H9 (cell line): Measurements from ENCODE around the gene SLC45A1. TPM values are rescaled to one million over a fixed set of nuclear protein-coding genes. Genes with fewer than 3 reads are reported as not detected.

ENCODE experiments used
- DNase-seq: peaks from one replicate; pipeline ENCODE4 v3.0.0-alpha.2; 2017
- H2AFZ ChIP-seq: one replicate; pipeline ENCODE4 v1.6.1; 2013; ENCODE audit warnings: mild to moderate bottlenecking, low read length, control low read depth, moderate library complexity
- H2AK5ac ChIP-seq: 2 replicates; pipeline ENCODE4 v1.6.1; 2013; ENCODE audit warnings: low read length, control low read depth, mixed read lengths; ENCODE audit not compliant: insufficient read length
- H2BK120ac ChIP-seq: one replicate; pipeline ENCODE4 v1.6.1; 2013; ENCODE audit warnings: low read depth, mild to moderate bottlenecking, low read length, control low read depth, inconsistent platforms; ENCODE audit not compliant: poor library complexity, severe bottlenecking
- H2BK12ac ChIP-seq: 2 replicates; pipeline ENCODE4 v1.6.1; 2013; ENCODE audit warnings: low read length, control low read depth, mixed read lengths, low read depth; ENCODE audit not compliant: insufficient read length
- H2BK15ac ChIP-seq: 2 replicates; pipeline ENCODE4 v1.6.1; 2013; ENCODE audit warnings: low read depth, low read length, control low read depth
- H2BK20ac ChIP-seq: one replicate; pipeline ENCODE4 v1.6.1; 2013; ENCODE audit warnings: low read depth, mild to moderate bottlenecking, low read length, control low read depth, inconsistent platforms; ENCODE audit not compliant: poor library complexity, severe bottlenecking
- H2BK5ac ChIP-seq: 2 replicates; pipeline ENCODE4 v1.6.1; 2013; ENCODE audit warnings: low read length, control low read depth, mixed read lengths; ENCODE audit not compliant: insufficient read length
- H3K14ac ChIP-seq: 2 replicates; pipeline ENCODE4 v1.6.1; 2013; ENCODE audit warnings: low read length, control low read depth; ENCODE audit not compliant: insufficient read depth
- H3K18ac ChIP-seq: 2 replicates; pipeline ENCODE4 v1.6.1; 2013; ENCODE audit warnings: low read depth, mild to moderate bottlenecking, mixed read lengths, low read length, control low read depth; ENCODE audit not compliant: insufficient read length
- H3K23ac ChIP-seq: 2 replicates; pipeline ENCODE4 v1.6.1; 2013; ENCODE audit warnings: low read length, control low read depth, mixed read lengths, low read depth; ENCODE audit not compliant: insufficient read length
- H3K23me2 ChIP-seq: 2 replicates; pipeline ENCODE4 v1.6.1; 2013; ENCODE audit warnings: low read depth, mild to moderate bottlenecking, mixed read lengths, low read length, control low read depth; ENCODE audit not compliant: insufficient read length, poor library complexity, severe bottlenecking
- H3K27ac ChIP-seq: 2 replicates; pipeline ENCODE4 v1.5.1; 2013; ENCODE audit warnings: low read length, control low read depth, mixed read lengths, low read depth; ENCODE audit not compliant: insufficient read length
- H3K27me3 ChIP-seq: 2 replicates; pipeline ENCODE4 v1.6.1; 2013; ENCODE audit warnings: low read length, control low read depth, inconsistent platforms; ENCODE audit not compliant: insufficient read depth
- H3K4ac ChIP-seq: 2 replicates; pipeline ENCODE4 v1.6.1; 2013; ENCODE audit warnings: low read depth, mild to moderate bottlenecking, control low read depth, inconsistent platforms, low read length, moderate library complexity
- H3K4me1 ChIP-seq: 2 replicates; pipeline ENCODE4 v1.6.1; 2013; ENCODE audit warnings: low read length, control low read depth, inconsistent platforms; ENCODE audit not compliant: insufficient read depth
- H3K4me2 ChIP-seq: 2 replicates; pipeline ENCODE4 v1.6.1; 2013; ENCODE audit warnings: low read length, control low read depth, mixed read lengths; ENCODE audit not compliant: insufficient read length, insufficient read depth
- H3K56ac ChIP-seq: 2 replicates; pipeline ENCODE4 v1.6.1; 2013; ENCODE audit warnings: low read depth, mild to moderate bottlenecking, mixed read lengths, low read length, control low read depth; ENCODE audit not compliant: insufficient read length
- H3K79me1 ChIP-seq: 2 replicates; pipeline ENCODE4 v1.6.1; 2013; ENCODE audit warnings: low read depth, mild to moderate bottlenecking, moderate library complexity, low read length, control low read depth, inconsistent platforms; ENCODE audit not compliant: insufficient read depth, poor library complexity, severe bottlenecking
- H3K79me2 ChIP-seq: 2 replicates; pipeline ENCODE4 v1.6.1; 2013; ENCODE audit warnings: low read length, control low read depth, inconsistent platforms; ENCODE audit not compliant: insufficient read depth
- H3K9ac ChIP-seq: 2 replicates; pipeline ENCODE4 v1.6.1; 2013; ENCODE audit warnings: low read length, control low read depth, mixed read lengths; ENCODE audit not compliant: insufficient read length; ENCODE audit errors: extremely low read depth
- H3K9me3 ChIP-seq: one replicate; pipeline ENCODE4 v1.6.1; 2013; ENCODE audit warnings: low read depth, low read length, inconsistent platforms; ENCODE audit not compliant: control insufficient read depth
- H3T11ph ChIP-seq: one replicate; pipeline ENCODE4 v1.6.1; 2013; ENCODE audit warnings: mild to moderate bottlenecking, low read length, control low read depth, inconsistent platforms
- H4K20me1 ChIP-seq: one replicate; pipeline ENCODE4 v1.6.1; 2013; ENCODE audit not compliant: control insufficient read depth, insufficient read length, insufficient read depth
- H4K5ac ChIP-seq: 2 replicates; pipeline ENCODE4 v1.6.1; 2013; ENCODE audit warnings: low read depth, mild to moderate bottlenecking, mixed read lengths, low read length, control low read depth; ENCODE audit not compliant: insufficient read length
- H4K8ac ChIP-seq: replicated peaks from 2 replicates; pipeline ENCODE4 v1.6.1; 2013; ENCODE audit warnings: low read length, control low read depth, mixed read lengths, low read depth; ENCODE audit not compliant: insufficient read length
- H4K91ac ChIP-seq: 2 replicates; pipeline ENCODE4 v1.6.1; 2013; ENCODE audit warnings: low read depth, mild to moderate bottlenecking, moderate library complexity, mixed read lengths, low read length, control low read depth; ENCODE audit not compliant: insufficient read length
- H3K27ac Mint-ChIP-seq, 3 experiments: 2 replicates in 2 of 3; 3 replicates in 1 of 3; pipeline ENCODE4 v1.8.0; 2020 to 2021; ENCODE audit warnings: mixed read lengths in 3 of 3, mild to moderate bottlenecking in 1 of 3, moderate library complexity in 1 of 3
- H3K27me3 Mint-ChIP-seq: 2 replicates; pipeline ENCODE4 v1.8.0; 2021; ENCODE audit warnings: low read depth, mild to moderate bottlenecking, moderate library complexity, mixed read lengths
- H3K36me3 Mint-ChIP-seq, 3 experiments: 2 replicates in 2 of 3; 3 replicates in 1 of 3; pipeline ENCODE4 v1.8.0; 2020 to 2021; ENCODE audit warnings: low read depth in 3 of 3, mixed read lengths in 3 of 3; ENCODE audit not compliant: insufficient read depth in 1 of 3
- H3K4me1 Mint-ChIP-seq, 2 experiments: 2 replicates each; pipeline ENCODE4 v1.8.0; 2020; ENCODE audit warnings: mixed read lengths in 2 of 2
- H3K4me3 Mint-ChIP-seq, 2 experiments: 2 replicates in 1 of 2; 3 replicates in 1 of 2; pipeline ENCODE4 v1.8.0; 2020 to 2021; ENCODE audit warnings: mild to moderate bottlenecking in 2 of 2, mixed read lengths in 2 of 2, moderate library complexity in 1 of 2
- H3K9me3 Mint-ChIP-seq, 2 experiments: 2 replicates in 1 of 2; 3 replicates in 1 of 2; pipeline ENCODE4 v1.8.0; 2020; ENCODE audit warnings: mild to moderate bottlenecking in 2 of 2, mixed read lengths in 2 of 2, moderate library complexity in 1 of 2
- WGBS: extraction: QIAGEN DNeasy Blood & Tissue Kit; methylation state at CpG from one replicate; pipeline ENCODE4 v1.1.7; 2013; ENCODE audit warnings: missing lambda C conversion rate, low lambda C conversion rate, mixed read lengths; ENCODE audit not compliant: insufficient read length; ENCODE audit errors: extremely low coverage; 5-methylcytosine and 5-hydroxymethylcytosine counted together
- total RNA-seq: library from RNA; stranded (reverse); gene quantifications from 2 replicates; pipeline ENCODE4 v1.2.1, GENCODE V29; 2021
- TF ChIP-seq, protein P1 (sequence below): fragments of 200-600 bp; sonication (generic); conservative IDR thresholded peaks from 3 replicates; pipeline ENCODE4 v1.8.0; 2021; ENCODE audit warnings: antibody characterized with exemption, mild to moderate bottlenecking

The SLC45A1 gene
- total RNA-seq, 1 experiment from 2014 or later, result 0.63 TPM

DNA sequence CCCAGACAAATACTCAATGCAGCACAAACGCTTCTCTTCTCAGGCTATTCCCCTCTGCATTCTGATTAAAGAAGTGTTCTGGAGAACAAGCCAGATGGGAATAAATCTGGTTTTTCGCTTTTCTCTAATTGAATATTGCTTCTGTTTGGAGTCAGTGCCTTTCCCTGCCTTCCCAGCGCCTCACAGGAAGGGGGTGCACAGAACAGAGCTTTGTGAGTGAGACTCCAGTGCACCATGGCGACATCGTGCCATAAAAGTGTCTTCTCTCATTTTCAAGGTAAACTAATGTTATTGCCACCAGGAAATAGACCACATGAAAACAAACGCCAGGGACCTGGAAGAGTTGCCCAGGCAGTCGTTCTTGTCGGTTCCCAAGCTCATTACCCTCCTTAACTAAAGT lies 43.6 kb upstream of the SLC45A1 start:
- Histone ChIP-seq H2AK5ac (no peak overlapping the region), H4K20me1 (no peaks in the 10 kb centered on the region), H3K4me2 (no peak overlapping the region), H3K27ac (no peak overlapping the region), H3K9me3 (no peaks in the 10 kb centered on the region), H3K23ac (no peak overlapping the region), H3K14ac (no peak overlapping the region), H2BK5ac (no peak overlapping the region), H2BK12ac (no peak overlapping the region), H3K9ac (no peak overlapping the region), H4K8ac (no peak overlapping the region), H3K4me1 (no peaks in the 10 kb centered on the region; the same call in 1 of the 2 replicates), H2AFZ (no peak overlapping the region), H2BK120ac (no peak overlapping the region), H3K23me2 (no peaks in the 10 kb centered on the region), H2BK15ac (no peak overlapping the region), H2BK20ac (no peak overlapping the region), H3K18ac (no peak overlapping the region), H3K4ac (no peak overlapping the region), H4K5ac (no peak overlapping the region), H4K91ac (no peak overlapping the region), H3K79me1 (no peaks in the 10 kb centered on the region), H3K27me3 (no peaks in the 10 kb centered on the region), H3T11ph (no peak overlapping the region), H3K56ac (no peak overlapping the region), H3K79me2 (no peaks in the 10 kb centered on the region)
- Mint-ChIP-seq H3K27ac (no peak overlapping the region), H3K4me3 (no peak overlapping the region), H3K27me3 (peaks cover 11% of the 10 kb centered on the region), H3K36me3 (peaks cover 0 to 4% (median 2%) of the 10 kb centered on the region in 3 experiments; a peak in 3 of 7 replicates), H3K9me3 (peaks cover 3 to 5% of the 10 kb centered on the region in 2 experiments; a peak in 2 of 5 replicates), H3K4me1 (peaks cover 6 to 7% of the 10 kb centered on the region in 2 experiments; a peak in 3 of 4 replicates)
- no CpG with 5 or more reads among the region's 8 CpGs for WGBS
- TF ChIP-seq, protein P1, sequence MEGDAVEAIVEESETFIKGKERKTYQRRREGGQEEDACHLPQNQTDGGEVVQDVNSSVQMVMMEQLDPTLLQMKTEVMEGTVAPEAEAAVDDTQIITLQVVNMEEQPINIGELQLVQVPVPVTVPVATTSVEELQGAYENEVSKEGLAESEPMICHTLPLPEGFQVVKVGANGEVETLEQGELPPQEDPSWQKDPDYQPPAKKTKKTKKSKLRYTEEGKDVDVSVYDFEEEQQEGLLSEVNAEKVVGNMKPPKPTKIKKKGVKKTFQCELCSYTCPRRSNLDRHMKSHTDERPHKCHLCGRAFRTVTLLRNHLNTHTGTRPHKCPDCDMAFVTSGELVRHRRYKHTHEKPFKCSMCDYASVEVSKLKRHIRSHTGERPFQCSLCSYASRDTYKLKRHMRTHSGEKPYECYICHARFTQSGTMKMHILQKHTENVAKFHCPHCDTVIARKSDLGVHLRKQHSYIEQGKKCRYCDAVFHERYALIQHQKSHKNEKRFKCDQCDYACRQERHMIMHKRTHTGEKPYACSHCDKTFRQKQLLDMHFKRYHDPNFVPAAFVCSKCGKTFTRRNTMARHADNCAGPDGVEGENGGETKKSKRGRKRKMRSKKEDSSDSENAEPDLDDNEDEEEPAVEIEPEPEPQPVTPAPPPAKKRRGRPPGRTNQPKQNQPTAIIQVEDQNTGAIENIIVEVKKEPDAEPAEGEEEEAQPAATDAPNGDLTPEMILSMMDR, result no peak
- DNase-seq, result no peak
